ENCODE measurements around the gene SLC2A4RG. TPM values are rescaled to one million over a fixed set of nuclear protein-coding genes. Genes with fewer than 3 reads are reported as not detected.

The SLC2A4RG gene
- total and polyA plus RNA-seq, 2 of the 13 experiments (the other 11 are each of a cell fraction or from before 2014, with no cell fraction given), result 91.4 to 95.9 TPM

DNA sequence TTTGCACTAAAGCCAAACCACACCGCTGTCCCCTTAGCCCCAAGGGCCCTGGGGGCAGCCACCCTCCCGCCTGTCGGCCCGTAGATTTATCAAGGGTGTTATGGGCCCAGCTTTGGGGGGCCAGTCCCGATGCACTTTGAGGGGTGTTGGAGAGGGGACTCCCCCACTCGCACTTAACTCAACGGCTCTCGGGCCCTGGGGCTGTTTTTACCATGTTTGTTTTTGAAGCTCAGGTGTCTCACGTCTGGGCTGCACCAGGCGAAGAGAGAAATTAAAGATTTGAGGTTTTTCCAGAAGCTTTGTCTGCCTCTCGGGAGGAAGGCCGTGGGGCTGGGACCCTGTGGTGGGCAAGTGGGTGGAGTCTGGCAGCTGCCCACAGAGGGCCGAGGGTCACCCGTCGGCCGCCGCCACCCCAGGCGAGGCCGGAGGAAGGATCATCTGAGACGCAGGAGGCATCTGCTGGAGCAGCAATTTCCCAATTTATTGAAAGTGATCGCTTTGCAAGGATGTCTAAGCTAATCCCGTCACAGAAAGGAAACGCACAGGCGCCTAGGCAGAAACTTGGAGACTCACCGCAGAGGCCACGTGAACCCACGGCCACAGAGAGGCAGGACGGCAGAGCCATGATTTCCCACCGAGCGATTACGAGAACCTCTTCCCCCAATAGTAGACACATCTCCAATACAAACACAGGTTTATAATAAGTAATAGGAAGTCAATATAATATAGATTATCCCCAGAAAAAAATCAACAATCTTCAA lies 3.8 kb downstream of the SLC2A4RG start (continued):
- TF ChIP-seq, protein P1, sequence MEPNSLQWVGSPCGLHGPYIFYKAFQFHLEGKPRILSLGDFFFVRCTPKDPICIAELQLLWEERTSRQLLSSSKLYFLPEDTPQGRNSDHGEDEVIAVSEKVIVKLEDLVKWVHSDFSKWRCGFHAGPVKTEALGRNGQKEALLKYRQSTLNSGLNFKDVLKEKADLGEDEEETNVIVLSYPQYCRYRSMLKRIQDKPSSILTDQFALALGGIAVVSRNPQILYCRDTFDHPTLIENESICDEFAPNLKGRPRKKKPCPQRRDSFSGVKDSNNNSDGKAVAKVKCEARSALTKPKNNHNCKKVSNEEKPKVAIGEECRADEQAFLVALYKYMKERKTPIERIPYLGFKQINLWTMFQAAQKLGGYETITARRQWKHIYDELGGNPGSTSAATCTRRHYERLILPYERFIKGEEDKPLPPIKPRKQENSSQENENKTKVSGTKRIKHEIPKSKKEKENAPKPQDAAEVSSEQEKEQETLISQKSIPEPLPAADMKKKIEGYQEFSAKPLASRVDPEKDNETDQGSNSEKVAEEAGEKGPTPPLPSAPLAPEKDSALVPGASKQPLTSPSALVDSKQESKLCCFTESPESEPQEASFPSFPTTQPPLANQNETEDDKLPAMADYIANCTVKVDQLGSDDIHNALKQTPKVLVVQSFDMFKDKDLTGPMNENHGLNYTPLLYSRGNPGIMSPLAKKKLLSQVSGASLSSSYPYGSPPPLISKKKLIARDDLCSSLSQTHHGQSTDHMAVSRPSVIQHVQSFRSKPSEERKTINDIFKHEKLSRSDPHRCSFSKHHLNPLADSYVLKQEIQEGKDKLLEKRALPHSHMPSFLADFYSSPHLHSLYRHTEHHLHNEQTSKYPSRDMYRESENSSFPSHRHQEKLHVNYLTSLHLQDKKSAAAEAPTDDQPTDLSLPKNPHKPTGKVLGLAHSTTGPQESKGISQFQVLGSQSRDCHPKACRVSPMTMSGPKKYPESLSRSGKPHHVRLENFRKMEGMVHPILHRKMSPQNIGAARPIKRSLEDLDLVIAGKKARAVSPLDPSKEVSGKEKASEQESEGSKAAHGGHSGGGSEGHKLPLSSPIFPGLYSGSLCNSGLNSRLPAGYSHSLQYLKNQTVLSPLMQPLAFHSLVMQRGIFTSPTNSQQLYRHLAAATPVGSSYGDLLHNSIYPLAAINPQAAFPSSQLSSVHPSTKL (CRISPR knock-in tag; IDR thresholded peaks at IDR 0.05), result no peak
- TF ChIP-seq, protein P2, sequence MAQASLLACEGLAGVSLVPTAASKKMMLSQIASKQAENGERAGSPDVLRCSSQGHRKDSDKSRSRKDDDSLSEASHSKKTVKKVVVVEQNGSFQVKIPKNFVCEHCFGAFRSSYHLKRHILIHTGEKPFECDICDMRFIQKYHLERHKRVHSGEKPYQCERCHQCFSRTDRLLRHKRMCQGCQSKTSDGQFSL (CRISPR knock-in tag; IDR thresholded peaks at IDR 0.05), result no peak
- no peak for TF ChIP-seq SMAD1 (CRISPR knock-in tag; IDR thresholded peaks at IDR 0.05; ENCODE audit: borderline replicate concordance, low read depth)
- no peak for TF ChIP-seq ARNT2 (CRISPR knock-in tag; IDR thresholded peaks at IDR 0.05; ENCODE audit: low read depth)
- TF ChIP-seq ZBTB38 (CRISPR knock-in tag; IDR thresholded peaks at IDR 0.05), result peak; percentile 65; the same call in 1 of the 2 replicates
- TF ChIP-seq MBD4 (IDR thresholded peaks at IDR 0.05; ENCODE audit: borderline replicate concordance, low read length), result no peak
- no peak for TF ChIP-seq ZNF253 (CRISPR knock-in tag; IDR thresholded peaks at IDR 0.05; ENCODE audit: borderline replicate concordance)
- peak; percentile 38; the same call in 1 of the 2 replicates for TF ChIP-seq POLR2G (IDR thresholded peaks at IDR 0.05; ENCODE audit: low read depth, low read length)
- TF ChIP-seq, protein P3, sequence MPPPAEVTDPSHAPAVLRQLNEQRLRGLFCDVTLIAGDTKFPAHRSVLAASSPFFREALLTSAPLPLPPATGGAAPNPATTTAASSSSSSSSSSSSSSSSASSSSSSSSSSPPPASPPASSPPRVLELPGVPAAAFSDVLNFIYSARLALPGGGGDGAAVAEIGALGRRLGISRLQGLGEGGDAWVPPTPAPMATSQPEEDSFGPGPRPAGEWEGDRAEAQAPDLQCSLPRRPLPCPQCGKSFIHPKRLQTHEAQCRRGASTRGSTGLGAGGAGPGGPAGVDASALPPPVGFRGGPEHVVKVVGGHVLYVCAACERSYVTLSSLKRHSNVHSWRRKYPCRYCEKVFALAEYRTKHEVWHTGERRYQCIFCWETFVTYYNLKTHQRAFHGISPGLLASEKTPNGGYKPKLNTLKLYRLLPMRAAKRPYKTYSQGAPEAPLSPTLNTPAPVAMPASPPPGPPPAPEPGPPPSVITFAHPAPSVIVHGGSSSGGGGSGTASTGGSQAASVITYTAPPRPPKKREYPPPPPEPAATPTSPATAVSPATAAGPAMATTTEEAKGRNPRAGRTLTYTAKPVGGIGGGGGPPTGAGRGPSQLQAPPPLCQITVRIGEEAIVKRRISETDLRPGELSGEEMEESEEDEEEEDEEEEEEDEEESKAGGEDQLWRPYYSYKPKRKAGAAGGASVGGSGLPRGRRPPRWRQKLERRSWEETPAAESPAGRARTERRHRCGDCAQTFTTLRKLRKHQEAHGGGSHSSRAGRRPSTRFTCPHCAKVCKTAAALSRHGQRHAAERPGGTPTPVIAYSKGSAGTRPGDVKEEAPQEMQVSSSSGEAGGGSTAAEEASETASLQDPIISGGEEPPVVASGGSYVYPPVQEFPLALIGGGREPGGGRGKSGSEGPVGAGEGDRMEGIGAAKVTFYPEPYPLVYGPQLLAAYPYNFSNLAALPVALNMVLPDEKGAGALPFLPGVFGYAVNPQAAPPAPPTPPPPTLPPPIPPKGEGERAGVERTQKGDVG (CRISPR knock-in tag; IDR thresholded peaks at IDR 0.05; ENCODE audit: borderline replicate concordance), result peak; percentile 23; the same call in 1 of the 2 replicates
- no peak for TF ChIP-seq GTF3A (CRISPR knock-in tag; conservative IDR thresholded peaks at IDR 0.05)
- TF ChIP-seq CAMTA2 (CRISPR knock-in tag; IDR thresholded peaks at IDR 0.05; ENCODE audit: borderline replicate concordance), result peak; percentile 41; the same call in 1 of the 2 replicates
- TF ChIP-seq, protein P4, sequence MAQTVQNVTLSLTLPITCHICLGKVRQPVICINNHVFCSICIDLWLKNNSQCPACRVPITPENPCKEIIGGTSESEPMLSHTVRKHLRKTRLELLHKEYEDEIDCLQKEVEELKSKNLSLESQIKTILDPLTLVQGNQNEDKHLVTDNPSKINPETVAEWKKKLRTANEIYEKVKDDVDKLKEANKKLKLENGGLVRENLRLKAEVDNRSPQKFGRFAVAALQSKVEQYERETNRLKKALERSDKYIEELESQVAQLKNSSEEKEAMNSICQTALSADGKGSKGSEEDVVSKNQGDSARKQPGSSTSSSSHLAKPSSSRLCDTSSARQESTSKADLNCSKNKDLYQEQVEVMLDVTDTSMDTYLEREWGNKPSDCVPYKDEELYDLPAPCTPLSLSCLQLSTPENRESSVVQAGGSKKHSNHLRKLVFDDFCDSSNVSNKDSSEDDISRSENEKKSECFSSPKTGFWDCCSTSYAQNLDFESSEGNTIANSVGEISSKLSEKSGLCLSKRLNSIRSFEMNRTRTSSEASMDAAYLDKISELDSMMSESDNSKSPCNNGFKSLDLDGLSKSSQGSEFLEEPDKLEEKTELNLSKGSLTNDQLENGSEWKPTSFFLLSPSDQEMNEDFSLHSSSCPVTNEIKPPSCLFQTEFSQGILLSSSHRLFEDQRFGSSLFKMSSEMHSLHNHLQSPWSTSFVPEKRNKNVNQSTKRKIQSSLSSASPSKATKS (CRISPR knock-in tag; IDR thresholded peaks at IDR 0.05), result no peak
- TF ChIP-seq SSRP1 (CRISPR knock-in tag; IDR thresholded peaks at IDR 0.05), result 0 out of 2 replicates have a peak, but pooled peaks have one; percentile 39
- no peak for TF ChIP-seq PPARG (CRISPR knock-in tag; conservative IDR thresholded peaks at IDR 0.05)
- no peak for TF ChIP-seq ZNF124 (CRISPR knock-in tag; IDR thresholded peaks at IDR 0.05)
- TF ChIP-seq PLRG1 (conservative IDR thresholded peaks at IDR 0.05), result no peak

Data from HepG2 (cell line).